Activated CD4-positive, alpha-beta memory T cell treated with anti-CD3 and anti-CD28 coated beads for 36 hours (primary cell): ENCODE data around the gene GYPE. TPM values are rescaled to one million over a fixed set of nuclear protein-coding genes. Genes with fewer than 3 reads are reported as not detected.
"Not testable (repeated sequence)": the region's sequence is repeated elsewhere in the genome, so short reads cannot be mapped to it uniquely, and the experiment has no call there.

Experiments
- CTCF ChIA-PET: fragments of 350-600 bp; sonication (Branson Sonifier 250); formaldehyde crosslinking; loops from one replicate; lab custom pipeline; 2021; ENCODE audit warnings: antibody characterized with exemption, inconsistent platforms; lab: Charles Lee
- POLR2A ChIA-PET: fragments of 350-600 bp; sonication (Branson Sonifier 250); formaldehyde crosslinking; loops from one replicate; lab custom pipeline; 2021; ENCODE audit warnings: antibody characterized with exemption; lab: Charles Lee
- DNase-seq: peaks from one replicate; pipeline ENCODE4 v3.0.0-alpha.2; 2020
- H3K27ac Mint-ChIP-seq: one replicate; pipeline ENCODE4 v1.8.0; 2021; ENCODE audit warnings: mixed read lengths
- H3K27me3 Mint-ChIP-seq: one replicate; pipeline ENCODE4 v1.8.0; 2021; ENCODE audit warnings: mixed read lengths
- H3K36me3 Mint-ChIP-seq: one replicate; pipeline ENCODE4 v1.8.0; 2021; ENCODE audit warnings: mixed read lengths
- H3K4me1 Mint-ChIP-seq: one replicate; pipeline ENCODE4 v1.8.0; 2021; ENCODE audit warnings: low read depth, mixed read lengths
- H3K4me3 Mint-ChIP-seq: one replicate; pipeline ENCODE4 v1.8.0; 2021; ENCODE audit warnings: mild to moderate bottlenecking, mixed read lengths
- H3K9me3 Mint-ChIP-seq: one replicate; pipeline ENCODE4 v1.8.0; 2021; ENCODE audit warnings: mixed read lengths
- intact Hi-C: fragments of 100-400 bp; cut with micrococcal nuclease; formaldehyde crosslinking; loops from one replicate; pipeline ENCODE4 v1.15.1; 2023
- total RNA-seq, 2 experiments: library from RNA; stranded (reverse); gene quantifications; one replicate each; pipeline ENCODE4 v1.2.3, GENCODE V29; 2021

The GYPE gene
- total RNA-seq, 2 experiments from 2014 or later: 0.44 to 0.50 TPM

DNA sequence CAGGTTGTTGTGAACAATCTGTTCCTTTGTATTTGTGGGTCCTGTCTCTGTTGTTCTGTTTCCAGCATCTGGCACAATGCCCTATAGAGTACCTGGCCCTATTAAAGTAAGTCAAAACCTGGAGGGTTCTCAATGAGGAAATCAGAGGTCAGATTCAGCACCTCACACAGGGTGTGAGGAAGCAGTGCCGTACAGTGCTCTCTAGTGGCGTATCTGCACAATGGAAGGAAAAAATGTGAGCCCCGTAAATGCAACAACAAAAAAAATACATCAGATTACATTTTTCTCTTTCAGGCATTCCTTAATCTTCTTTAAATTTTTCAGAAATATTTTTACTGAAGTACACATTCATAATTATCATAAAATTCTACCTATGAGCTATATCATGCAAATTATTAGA is 2.5 kb upstream of the GYPE start:
- H3K36me3 Mint-ChIP-seq, H3K9me3 Mint-ChIP-seq, CTCF ChIA-PET, POLR2A ChIA-PET, H3K4me1 Mint-ChIP-seq, H3K4me3 Mint-ChIP-seq, H3K27ac Mint-ChIP-seq: not testable (repeated sequence)
- peak; percentile 23 for DNase-seq
- intact Hi-C loops: loop anchor here (1.0 to 2.0 kb wide), 2 partner anchors 134 to 349 kb away; no protein-coding TSS in a partner anchor
- H3K27me3 Mint-ChIP-seq: peaks cover 10% of the 10 kb centered on the region

DNA sequence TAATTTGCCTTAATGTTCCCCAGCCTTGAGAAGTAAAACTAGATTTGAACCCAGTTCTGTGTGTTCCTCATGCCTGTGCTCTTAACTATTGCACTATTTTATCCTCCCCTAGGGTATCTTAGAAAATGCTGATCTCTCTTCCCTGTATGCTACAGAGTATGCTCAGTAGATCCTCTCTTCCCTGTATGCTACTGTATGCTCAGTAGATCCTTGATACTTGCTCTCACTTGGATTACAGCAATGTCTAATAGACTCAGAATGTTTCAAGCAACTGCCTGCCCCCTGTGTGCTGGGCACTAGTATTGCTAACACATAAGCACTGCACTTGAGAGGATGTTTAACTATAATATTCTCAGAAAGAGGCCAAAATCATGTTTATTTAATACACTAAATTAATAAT is 928 bp downstream of the GYPE start:
- intact Hi-C loops, H3K9me3 Mint-ChIP-seq, H3K27ac Mint-ChIP-seq, CTCF ChIA-PET, H3K36me3 Mint-ChIP-seq, H3K4me1 Mint-ChIP-seq, H3K4me3 Mint-ChIP-seq, DNase-seq, POLR2A ChIA-PET, H3K27me3 Mint-ChIP-seq: not testable (repeated sequence)

DNA sequence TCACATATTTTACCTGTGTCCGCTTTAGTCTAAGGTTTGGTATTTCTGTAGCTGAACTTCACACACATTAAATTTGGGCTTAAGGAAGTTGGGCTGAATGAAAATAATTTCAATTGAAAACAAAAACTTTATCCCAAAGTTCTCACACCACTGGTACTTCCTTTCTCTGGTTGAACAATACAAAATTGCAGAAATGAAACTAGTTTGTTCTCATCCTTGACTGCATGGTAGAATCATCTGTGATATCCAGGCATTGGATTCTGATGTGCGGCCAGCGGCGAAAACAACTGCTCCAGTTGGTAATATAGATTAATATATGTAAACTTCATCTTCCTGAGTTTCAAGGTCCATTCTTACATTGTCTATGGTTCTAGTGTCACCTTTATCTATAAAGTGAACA is 15.0 kb downstream of the GYPE start:
- H3K9me3 Mint-ChIP-seq, H3K4me1 Mint-ChIP-seq, intact Hi-C loops, H3K27ac Mint-ChIP-seq, H3K27me3 Mint-ChIP-seq, CTCF ChIA-PET, DNase-seq, H3K4me3 Mint-ChIP-seq, H3K36me3 Mint-ChIP-seq, POLR2A ChIA-PET: not testable (repeated sequence)

DNA sequence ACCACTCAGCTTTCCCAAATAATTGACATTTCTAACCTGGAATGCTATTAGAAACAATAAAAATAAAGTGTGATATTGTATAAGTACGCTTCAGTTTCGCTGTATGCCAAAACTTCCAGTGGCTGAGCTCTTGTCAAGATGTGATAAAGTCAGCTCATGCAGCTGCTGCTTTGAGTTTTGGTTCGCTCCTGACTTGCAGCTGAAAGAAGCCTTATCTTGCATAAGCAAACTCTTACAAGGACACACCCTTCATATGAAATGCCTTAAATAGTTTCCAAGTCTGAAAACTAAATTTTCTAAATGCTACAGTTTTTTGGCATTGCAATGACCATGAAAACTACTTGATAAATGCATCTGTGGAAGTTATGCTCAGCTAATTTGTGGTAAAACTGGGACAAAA is 17.2 kb downstream of the GYPE start:
- H3K36me3 Mint-ChIP-seq, H3K4me3 Mint-ChIP-seq, H3K27me3 Mint-ChIP-seq, POLR2A ChIA-PET, H3K4me1 Mint-ChIP-seq, H3K9me3 Mint-ChIP-seq, CTCF ChIA-PET, DNase-seq, H3K27ac Mint-ChIP-seq: not testable (repeated sequence)
- intact Hi-C loops: loop anchor here (5.0 kb wide), 1 partner anchor 119 kb away; no protein-coding TSS in a partner anchor

DNA sequence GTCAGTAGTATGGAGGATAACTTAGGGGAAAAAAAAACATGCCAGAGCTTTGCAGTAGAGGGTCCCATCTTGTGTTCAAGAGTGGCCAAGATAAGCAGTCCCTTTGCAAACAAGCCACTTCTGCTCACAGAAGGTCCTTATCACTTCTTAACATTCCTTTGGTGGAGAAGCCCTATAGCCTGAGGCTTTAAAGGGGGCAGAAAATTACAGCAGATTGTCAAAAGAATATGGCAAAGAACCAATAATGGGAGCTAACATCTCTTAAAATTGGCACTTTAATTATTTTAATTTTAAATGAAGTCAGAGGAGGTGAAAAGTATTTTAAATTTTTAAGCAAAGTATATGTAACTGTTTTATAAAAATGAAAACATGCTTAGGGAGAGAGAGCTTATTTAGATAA is 20.4 kb downstream of the GYPE start:
- DNase-seq, POLR2A ChIA-PET, H3K36me3 Mint-ChIP-seq, H3K27ac Mint-ChIP-seq, H3K4me1 Mint-ChIP-seq, H3K27me3 Mint-ChIP-seq, H3K4me3 Mint-ChIP-seq, H3K9me3 Mint-ChIP-seq: not testable (repeated sequence)
- intact Hi-C loops: loop anchor here (5.0 kb wide), 1 partner anchor 122 kb away; no protein-coding TSS in a partner anchor
- CTCF ChIA-PET: interaction anchor here (0.6 kb wide), 1 partner anchor 331 kb away, joined by 3 read pairs; no protein-coding TSS in a partner anchor

DNA sequence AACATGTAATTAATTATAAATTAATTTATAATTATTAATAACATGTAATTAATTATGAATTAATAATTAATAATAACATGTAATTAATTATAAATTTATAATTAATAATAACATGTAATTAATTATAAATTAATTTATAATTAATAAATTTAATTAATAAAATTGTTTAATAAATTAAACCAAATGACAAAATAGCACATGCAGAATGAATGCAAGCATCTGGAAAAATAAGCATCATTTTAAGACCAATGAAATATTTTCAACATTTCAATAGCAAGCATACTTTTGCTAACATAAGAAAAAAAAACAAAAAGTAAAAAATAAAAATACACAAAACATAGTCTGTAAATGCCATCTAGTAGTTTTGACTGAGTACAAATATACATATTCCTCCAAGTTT is 21.8 kb downstream of the GYPE start:
- H3K27me3 Mint-ChIP-seq: no peaks in the 10 kb centered on the region
- no peak overlapping the region for H3K4me3 Mint-ChIP-seq
- no peaks in the 10 kb centered on the region for H3K4me1 Mint-ChIP-seq
- no peaks in the 10 kb centered on the region for H3K36me3 Mint-ChIP-seq
- H3K9me3 Mint-ChIP-seq: no peaks in the 10 kb centered on the region
- DNase-seq: no peak
- intact Hi-C loops: no loop called here
- no peak overlapping the region for H3K27ac Mint-ChIP-seq
- ChIA-PET POLR2A (no interaction called here), CTCF (no interaction called here)

DNA sequence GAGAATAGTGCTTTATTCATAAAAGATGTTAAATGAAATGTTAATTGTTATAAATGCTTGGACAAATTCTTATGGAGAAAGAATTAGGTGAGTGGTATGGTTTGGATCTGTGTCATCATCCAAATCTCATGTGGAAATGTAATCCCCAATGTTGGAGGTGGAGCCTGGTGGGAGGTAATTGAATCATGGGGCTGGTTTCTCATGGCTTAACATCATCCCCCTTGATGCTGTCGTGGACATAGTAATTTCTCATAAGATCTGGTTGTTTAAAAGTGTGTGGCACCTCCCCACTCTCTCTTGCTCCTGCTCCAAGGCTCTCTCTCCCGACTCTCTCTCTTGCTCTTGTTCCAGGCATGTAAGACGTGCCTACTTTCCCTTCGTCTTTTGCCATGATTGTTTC is 22.5 kb downstream of the GYPE start:
- ChIA-PET CTCF (no interaction called here), POLR2A (no interaction called here)
- H3K36me3 Mint-ChIP-seq: no peaks in the 10 kb centered on the region
- H3K27ac Mint-ChIP-seq: no peak overlapping the region
- no peaks in the 10 kb centered on the region for H3K9me3 Mint-ChIP-seq
- H3K4me3 Mint-ChIP-seq: no peak overlapping the region
- no peaks in the 10 kb centered on the region for H3K27me3 Mint-ChIP-seq
- DNase-seq: no peak
- intact Hi-C loops: no loop called here
- no peaks in the 10 kb centered on the region for H3K4me1 Mint-ChIP-seq

DNA sequence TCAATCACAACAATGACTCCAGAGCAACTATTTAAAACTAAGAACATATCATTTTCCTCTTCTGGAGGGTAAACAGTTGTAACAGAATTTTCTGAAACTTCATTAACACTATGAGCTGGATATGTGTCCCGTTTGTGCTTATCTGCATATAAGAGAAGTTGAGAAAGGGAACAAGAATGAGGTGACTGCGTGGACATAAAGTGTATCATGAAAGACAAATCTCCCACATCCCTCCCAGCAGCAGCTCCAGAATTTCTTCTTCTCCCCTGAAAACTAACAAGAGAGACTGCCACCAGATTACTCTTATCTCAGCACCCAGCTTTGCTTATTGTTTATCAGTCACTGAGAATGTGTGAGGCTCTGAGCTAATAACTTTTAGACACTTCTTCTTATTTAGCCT is 25.8 kb downstream of the GYPE start:
- DNase-seq, H3K4me1 Mint-ChIP-seq, POLR2A ChIA-PET, H3K4me3 Mint-ChIP-seq, H3K9me3 Mint-ChIP-seq, H3K27me3 Mint-ChIP-seq, CTCF ChIA-PET, H3K27ac Mint-ChIP-seq, H3K36me3 Mint-ChIP-seq, intact Hi-C loops: not testable (repeated sequence)

DNA sequence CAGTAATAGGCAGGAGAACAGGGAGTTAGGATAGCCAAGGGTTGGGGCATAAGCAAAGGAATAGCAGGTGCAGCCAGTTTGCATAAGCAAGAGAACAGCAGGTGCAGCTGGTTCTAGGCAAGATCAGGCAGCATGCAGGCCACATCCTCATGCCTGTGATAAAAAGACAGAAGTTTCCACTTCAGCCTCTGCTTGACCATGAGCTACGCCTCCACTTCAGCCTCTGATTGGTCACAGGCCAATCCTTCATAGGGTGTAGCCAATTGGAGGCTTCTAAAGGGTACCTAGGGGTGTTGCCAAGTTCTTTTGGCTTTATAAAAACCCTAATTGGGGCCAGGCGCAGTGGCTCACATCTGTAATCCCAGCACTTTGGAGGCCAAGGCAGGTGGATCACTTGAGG is 30.0 kb downstream of the GYPE start:
- H3K36me3 Mint-ChIP-seq, H3K4me3 Mint-ChIP-seq, H3K9me3 Mint-ChIP-seq, intact Hi-C loops, H3K27me3 Mint-ChIP-seq, DNase-seq, H3K4me1 Mint-ChIP-seq, CTCF ChIA-PET, POLR2A ChIA-PET, H3K27ac Mint-ChIP-seq: not testable (repeated sequence)

DNA sequence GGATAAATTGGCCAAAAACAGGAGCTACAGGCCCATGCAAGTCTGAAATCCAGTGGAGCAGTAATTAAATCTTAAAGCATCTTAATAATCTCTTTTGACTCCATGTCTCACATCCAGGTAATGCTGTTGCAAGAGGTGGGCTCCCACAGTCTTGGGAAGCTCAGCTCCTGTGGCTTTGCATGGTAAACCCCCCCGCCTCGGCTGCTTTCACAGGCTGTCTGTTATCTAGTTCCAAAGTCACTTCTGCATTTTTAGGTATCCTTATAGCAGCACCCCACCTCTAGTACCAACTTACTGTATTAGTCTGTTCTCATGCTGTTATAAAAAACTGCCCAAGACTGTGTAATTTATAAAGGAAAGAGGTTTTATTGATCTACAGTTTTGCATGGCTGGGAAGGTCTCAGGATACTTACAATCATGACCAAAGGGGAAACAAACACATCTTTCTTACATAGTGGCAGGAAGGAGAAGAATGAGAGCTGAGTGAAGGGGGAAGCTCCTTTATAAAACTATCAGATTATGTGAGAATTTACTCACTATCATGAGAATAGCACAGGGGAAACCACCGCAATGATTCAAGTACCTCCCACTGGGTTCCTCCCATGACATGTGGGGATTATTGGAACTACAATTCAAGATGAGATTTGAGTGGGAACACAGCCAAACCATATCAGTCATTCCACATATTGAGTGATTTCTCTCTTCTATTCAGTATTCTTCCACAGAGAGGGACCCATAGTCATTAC is 34.7 kb downstream of the GYPE start:
- CTCF ChIA-PET, H3K27me3 Mint-ChIP-seq, H3K27ac Mint-ChIP-seq, H3K4me3 Mint-ChIP-seq, H3K36me3 Mint-ChIP-seq, intact Hi-C loops, H3K9me3 Mint-ChIP-seq, H3K4me1 Mint-ChIP-seq, DNase-seq, POLR2A ChIA-PET: not testable (repeated sequence)

DNA sequence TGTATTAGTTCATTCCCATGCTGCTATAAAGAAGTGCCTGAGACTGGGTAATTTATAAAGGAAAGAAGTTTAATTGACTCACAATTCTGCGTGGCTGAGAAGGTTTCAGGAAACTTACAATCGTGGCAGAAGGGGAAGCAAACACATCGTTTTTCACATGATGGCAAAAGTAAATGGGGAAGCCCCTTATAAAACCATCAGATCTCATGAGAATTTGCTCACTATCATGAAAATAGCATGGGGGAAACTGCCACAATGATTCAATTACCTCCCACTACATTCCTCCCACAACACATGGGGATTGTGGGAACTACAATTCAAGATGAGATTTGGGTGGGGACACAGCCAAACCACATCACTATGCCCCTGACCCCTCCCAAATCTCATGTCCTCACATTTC is 35.4 kb downstream of the GYPE start:
- H3K27me3 Mint-ChIP-seq, CTCF ChIA-PET, H3K27ac Mint-ChIP-seq, POLR2A ChIA-PET, H3K9me3 Mint-ChIP-seq, DNase-seq, H3K4me1 Mint-ChIP-seq, H3K36me3 Mint-ChIP-seq, H3K4me3 Mint-ChIP-seq, intact Hi-C loops: not testable (repeated sequence)

DNA sequence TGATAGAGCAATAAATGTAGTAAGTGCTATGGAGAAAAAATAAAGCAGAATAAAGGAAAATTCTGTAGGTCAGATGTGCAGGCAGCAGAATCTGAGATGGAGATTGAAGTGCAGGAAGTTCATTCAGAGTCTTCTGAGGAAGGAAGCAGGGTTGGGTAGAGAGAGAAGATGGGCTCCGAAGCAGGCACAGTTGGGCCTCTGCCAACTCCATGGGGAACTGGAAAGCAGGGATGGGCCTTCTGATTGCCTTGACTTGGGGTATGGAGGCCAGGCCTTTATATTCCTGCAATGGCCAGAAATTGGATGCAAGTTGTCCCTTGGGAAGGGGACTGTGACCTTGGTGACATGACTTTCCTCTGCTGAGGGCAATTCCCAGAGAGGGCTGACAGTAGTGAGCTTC is 42.6 kb downstream of the GYPE start:
- POLR2A ChIA-PET, H3K27me3 Mint-ChIP-seq, H3K4me1 Mint-ChIP-seq, CTCF ChIA-PET, H3K36me3 Mint-ChIP-seq, H3K27ac Mint-ChIP-seq, H3K9me3 Mint-ChIP-seq, DNase-seq, H3K4me3 Mint-ChIP-seq, intact Hi-C loops: not testable (repeated sequence)

DNA sequence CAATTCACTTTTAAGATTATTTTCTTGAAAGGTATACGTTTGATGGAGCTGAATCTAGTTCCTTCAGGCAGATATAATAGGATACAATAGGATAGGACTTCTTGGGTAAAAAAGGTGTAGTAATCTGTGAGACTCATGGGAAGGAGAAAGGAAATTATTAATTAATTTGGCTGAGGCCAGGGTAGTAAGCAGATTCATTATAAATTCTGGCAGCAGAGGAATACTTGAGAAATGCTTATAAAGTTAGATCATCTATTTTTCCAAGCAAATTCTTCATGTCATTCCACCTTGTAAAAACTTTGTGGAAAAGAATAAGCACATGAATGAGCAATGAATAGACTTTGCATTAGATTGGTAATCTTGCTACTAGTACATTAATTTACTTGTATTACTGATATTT is 46.9 kb downstream of the GYPE start:
- no peak for DNase-seq
- intact Hi-C loops: no loop called here
- H3K27me3 Mint-ChIP-seq: no peaks in the 10 kb centered on the region
- CTCF ChIA-PET: no interaction called here
- no peak overlapping the region for H3K27ac Mint-ChIP-seq
- H3K9me3 Mint-ChIP-seq: no peaks in the 10 kb centered on the region
- POLR2A ChIA-PET: no interaction called here
- H3K36me3 Mint-ChIP-seq: no peaks in the 10 kb centered on the region
- no peaks in the 10 kb centered on the region for H3K4me1 Mint-ChIP-seq
- no peak overlapping the region for H3K4me3 Mint-ChIP-seq
